Stimulated activated CD4-positive, alpha-beta T cell treated with anti-CD3 and anti-CD28 coated beads, Interleukin-12 subunit alpha, Interleukin-12 subunit beta, amount 100 ng/mL, for 48 hours (primary cell): ENCODE results near the gene OLR1.

Experiments used
- DNase-seq, 3 donors: peaks; one replicate each; pipeline ENCODE4 v3.0.0-alpha.2; 2020; ENCODE audit warnings: low read depth in 2 of 3, low spot score in 1 of 3

The OLR1 gene

DNA sequence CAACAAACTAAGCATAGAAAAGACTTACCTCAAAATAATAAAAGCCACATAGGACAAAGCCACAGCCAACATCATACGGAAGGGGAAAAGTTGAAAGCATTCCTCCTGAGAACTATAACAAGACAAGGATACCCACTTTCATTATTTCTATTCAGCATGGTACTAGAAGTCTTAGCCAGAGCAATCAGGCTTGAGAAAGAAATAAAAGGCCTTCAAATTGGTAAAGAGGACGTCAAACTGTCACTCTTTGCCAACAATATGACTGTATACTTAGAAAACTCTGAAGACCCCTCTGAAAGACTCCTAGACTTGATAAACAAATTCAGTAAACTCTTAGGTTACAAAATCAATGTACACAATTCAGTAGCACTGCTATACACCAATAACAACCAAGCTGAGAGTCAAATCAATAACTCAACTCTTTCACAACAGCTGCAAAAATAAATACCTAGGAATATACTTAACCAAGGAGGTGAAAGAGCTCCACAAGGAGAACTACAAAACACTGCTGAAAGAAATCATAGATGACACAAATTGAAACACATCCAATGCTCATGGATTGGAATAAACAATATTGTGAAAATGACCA is 61.6 kb downstream of the OLR1 start:
- DNase-seq, result no peak
